Calu3 (cell line): ENCODE data around the gene PAX6. TPM values are rescaled to one million over a fixed set of nuclear protein-coding genes. Genes with fewer than 3 reads are reported as not detected.
A peak's percentile ranks its signal among the peaks of the same experiment; 100 is the strongest.

Source experiments
- Bru-seq: library from RNA; stranded (reverse); fragments of 400-500 nt; gene quantifications from one replicate; lab custom pipeline; 2021; lab: Mats Ljungman, UMichigan
- BruChase-seq, 2 experiments: library from RNA; stranded (reverse); fragments of 400-500 nt; gene quantifications; one replicate each; lab custom pipeline; 2021; lab: Mats Ljungman, UMichigan
- BruUV-seq: library from RNA; stranded (reverse); fragments of 400-500 nt; replicated peaks from 2 replicates; lab custom pipeline; 2021; lab: Mats Ljungman, UMichigan
- CTCF ChIA-PET: fragments of 300-600 bp; sonication (Branson Sonifier 250); formaldehyde crosslinking; loops from one replicate; lab custom pipeline; 2022; ENCODE audit warnings: antibody characterized with exemption; lab: Charles Lee
- DNase-seq: peaks from one replicate; pipeline ENCODE4 v3.0.0; 2022
- H3K27ac Mint-ChIP-seq: one replicate; pipeline ENCODE4 v1.8.0; 2022; ENCODE audit warnings: mixed read lengths; ENCODE audit not compliant: unreplicated experiment
- H3K27me3 Mint-ChIP-seq: one replicate; pipeline ENCODE4 v1.8.0; 2022; ENCODE audit warnings: mixed read lengths; ENCODE audit not compliant: unreplicated experiment
- H3K36me3 Mint-ChIP-seq: one replicate; pipeline ENCODE4 v1.8.0; 2022; ENCODE audit warnings: mild to moderate bottlenecking, moderate library complexity, mixed read lengths; ENCODE audit not compliant: insufficient read depth, unreplicated experiment
- H3K4me1 Mint-ChIP-seq: one replicate; pipeline ENCODE4 v1.8.0; 2022; ENCODE audit warnings: mild to moderate bottlenecking, low read depth, mixed read lengths; ENCODE audit not compliant: unreplicated experiment
- H3K4me3 Mint-ChIP-seq: one replicate; pipeline ENCODE4 v1.8.0; 2022; ENCODE audit warnings: mild to moderate bottlenecking, low read depth, moderate library complexity, mixed read lengths; ENCODE audit not compliant: unreplicated experiment
- H3K9me3 Mint-ChIP-seq: one replicate; pipeline ENCODE4 v1.8.0; 2022; ENCODE audit warnings: low read depth, mixed read lengths; ENCODE audit not compliant: unreplicated experiment
- CTCF ChIP-seq: fragments of 200-600 bp; IDR thresholded peaks from one replicate; pipeline ENCODE4 v1.8.0; 2022; ENCODE audit warnings: antibody characterized with exemption; ENCODE audit not compliant: unreplicated experiment
- intact Hi-C: fragments of 100-400 bp; cut with micrococcal nuclease; formaldehyde crosslinking; loops from one replicate; pipeline ENCODE4 v1.10.0; 2022; ENCODE audit not compliant: unreplicated experiment
- long read RNA-seq: library from polyadenylated mRNA; stranded (forward); transcript quantifications from one replicate; pipeline ENCODE4 v2.0.0, GENCODE V29; 2022
- total RNA-seq: library from RNA; stranded (reverse); gene quantifications from 2 replicates; pipeline ENCODE4 v1.2.3, GENCODE V29; 2022

PAX6 gene
- total RNA-seq = 0.24 and 0.87 TPM in 2 replicates
- Bru-seq, nascent RNA = percentile 14 among the genes with signal in this experiment
- percentile 12 among the genes with signal in this experiment for BruChase-seq, experiment 1, labeled RNA remaining after a 6-hour chase
- percentile 8 among the genes with signal in this experiment for BruChase-seq, experiment 2, labeled RNA remaining after a 2-hour chase
- long read RNA-seq = 0 reads

GRCh38 chr11:31810779-31811647, at the start of gene PAX6:
TSS of gene PAX6 (minus strand) at chr11:31811322. CDS start at chr11:31806411, 4,911 bp downstream.
- no TSS peak for BruUV-seq
- Mint-ChIP-seq H3K27ac (peak within 1 kb of the TSS; percentile 63), H3K36me3 (peaks cover 15% of the 10 kb centered on the region), H3K4me1 (peaks cover 35% of the 10 kb centered on the region), H3K27me3 (peaks cover 91% of the 10 kb centered on the region), H3K9me3 (no peaks in the 10 kb centered on the region), H3K4me3 (peak within 1 kb of the TSS; percentile 82)
- TF ChIP-seq CTCF = no peak
- DNase-seq = peak; percentile 49
- CTCF ChIA-PET = no interaction called here
- intact Hi-C loops = no loop called here

- Mint-ChIP-seq H3K4me1 (no peaks in the 10 kb centered on the region), H3K27me3 (peaks cover 70% of the 10 kb centered on the region), H3K9me3 (no peaks in the 10 kb centered on the region), H3K27ac (no peak overlapping the region), H3K4me3 (no peak overlapping the region), H3K36me3 (no peaks in the 10 kb centered on the region)
- no TSS peak for BruUV-seq
- TF ChIP-seq CTCF = no peak
- no peak for DNase-seq
- CTCF ChIA-PET = no interaction called here
- intact Hi-C loops = no loop called here
These were observed 49.3 kb upstream of the PAX6 start for GRCh38 chr11:31860391-31860790.

- Mint-ChIP-seq H3K4me3 (no peak overlapping the region), H3K9me3 (no peaks in the 10 kb centered on the region), H3K27me3 (peaks cover 37% of the 10 kb centered on the region), H3K4me1 (no peaks in the 10 kb centered on the region), H3K36me3 (no peaks in the 10 kb centered on the region), H3K27ac (no peak overlapping the region)
- CTCF ChIA-PET = interaction anchor here (0.6 kb wide), 1 partner anchor 457 kb away, joined by 3 read pairs; no protein-coding TSS in a partner anchor
- DNase-seq = no peak
- intact Hi-C loops = no loop called here
- no peak for TF ChIP-seq CTCF
- no TSS peak for BruUV-seq
These were observed 45.1 kb upstream of the PAX6 start for GRCh38 chr11:31856248-31856647.

- Mint-ChIP-seq H3K4me3 (no peak overlapping the region), H3K36me3 (no peaks in the 10 kb centered on the region)
- CTCF ChIA-PET = no interaction called here
These were observed 44.3 kb upstream of the PAX6 start for GRCh38 chr11:31855466-31855865.

More at GRCh38 chr11:31855466-31855865, 44.3 kb upstream of the PAX6 start:
- no peaks in the 10 kb centered on the region for H3K9me3 Mint-ChIP-seq
- intact Hi-C loops = no loop called here
- H3K27me3 Mint-ChIP-seq = peaks cover 29% of the 10 kb centered on the region
- no peak overlapping the region for H3K27ac Mint-ChIP-seq
- BruUV-seq = no TSS peak
- no peak for TF ChIP-seq CTCF
- no peaks in the 10 kb centered on the region for H3K4me1 Mint-ChIP-seq
- DNase-seq = no peak
